Kidney epithelial cell (primary cell): ENCODE results near the gene STIM2. TPM values are rescaled to one million over a fixed set of nuclear protein-coding genes. Genes with fewer than 3 reads are reported as not detected.

Experiments used
- DNase-seq: peaks from one replicate; pipeline ENCODE4 v3.0.0-alpha.2; 2010; ENCODE audit warnings: low read depth
- H3K27me3 ChIP-seq: 2 replicates; pipeline ENCODE4 v1.6.0; 2011; ENCODE audit warnings: low read length; ENCODE audit not compliant: control insufficient read depth, insufficient read depth
- H3K36me3 ChIP-seq: 2 replicates; pipeline ENCODE4 v1.5.1; 2011; ENCODE audit warnings: low read length; ENCODE audit not compliant: control insufficient read depth, insufficient read depth
- H3K4me3 ChIP-seq: 2 replicates; pipeline ENCODE4 v1.5.1; 2011; ENCODE audit warnings: low read depth, mild to moderate bottlenecking, control low read depth, low read length
- total RNA-seq: library from RNA; depleted of rRNA; stranded (reverse); fragments of >200 nt; gene quantifications from 2 replicates; pipeline ENCODE4 v1.2.3, GENCODE V29; 2015
- TF ChIP-seq, protein P1 (sequence below): IDR thresholded peaks from 2 replicates; pipeline ENCODE4 v1.5.1; 2011; ENCODE audit warnings: mild to moderate bottlenecking, moderate library complexity, low read length, control low read depth, inconsistent platforms; ENCODE audit not compliant: insufficient read depth, poor library complexity, severe bottlenecking

STIM2 gene
- total RNA-seq, 1 donor from 2014 or later = 12.0 TPM

DNA sequence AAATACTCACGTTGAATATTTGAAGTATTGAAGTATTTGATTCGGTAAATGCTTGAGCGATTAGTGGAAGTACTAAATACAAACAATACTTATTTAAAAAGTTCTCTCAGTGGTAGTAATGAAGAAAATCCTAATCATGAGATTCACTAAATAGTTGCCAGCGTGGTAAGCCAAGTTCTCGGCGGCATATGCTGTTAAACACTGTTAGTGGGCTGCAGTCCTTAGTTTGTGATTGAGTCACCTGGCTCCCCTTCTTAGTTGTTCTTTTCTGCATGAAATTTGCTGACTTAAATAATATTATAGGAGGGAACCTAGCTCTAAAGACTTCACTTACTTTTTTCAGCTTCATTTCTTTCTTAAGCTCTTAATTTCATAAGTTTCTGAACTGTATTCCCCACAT is 51.4 kb downstream of the STIM2 start:
- no peaks in the 10 kb centered on the region for H3K27me3 ChIP-seq
- TF ChIP-seq, protein P1, sequence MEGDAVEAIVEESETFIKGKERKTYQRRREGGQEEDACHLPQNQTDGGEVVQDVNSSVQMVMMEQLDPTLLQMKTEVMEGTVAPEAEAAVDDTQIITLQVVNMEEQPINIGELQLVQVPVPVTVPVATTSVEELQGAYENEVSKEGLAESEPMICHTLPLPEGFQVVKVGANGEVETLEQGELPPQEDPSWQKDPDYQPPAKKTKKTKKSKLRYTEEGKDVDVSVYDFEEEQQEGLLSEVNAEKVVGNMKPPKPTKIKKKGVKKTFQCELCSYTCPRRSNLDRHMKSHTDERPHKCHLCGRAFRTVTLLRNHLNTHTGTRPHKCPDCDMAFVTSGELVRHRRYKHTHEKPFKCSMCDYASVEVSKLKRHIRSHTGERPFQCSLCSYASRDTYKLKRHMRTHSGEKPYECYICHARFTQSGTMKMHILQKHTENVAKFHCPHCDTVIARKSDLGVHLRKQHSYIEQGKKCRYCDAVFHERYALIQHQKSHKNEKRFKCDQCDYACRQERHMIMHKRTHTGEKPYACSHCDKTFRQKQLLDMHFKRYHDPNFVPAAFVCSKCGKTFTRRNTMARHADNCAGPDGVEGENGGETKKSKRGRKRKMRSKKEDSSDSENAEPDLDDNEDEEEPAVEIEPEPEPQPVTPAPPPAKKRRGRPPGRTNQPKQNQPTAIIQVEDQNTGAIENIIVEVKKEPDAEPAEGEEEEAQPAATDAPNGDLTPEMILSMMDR = no peak
- no peak overlapping the region for H3K4me3 ChIP-seq
- H3K36me3 ChIP-seq = no peaks in the 10 kb centered on the region
- no peak for DNase-seq

DNA sequence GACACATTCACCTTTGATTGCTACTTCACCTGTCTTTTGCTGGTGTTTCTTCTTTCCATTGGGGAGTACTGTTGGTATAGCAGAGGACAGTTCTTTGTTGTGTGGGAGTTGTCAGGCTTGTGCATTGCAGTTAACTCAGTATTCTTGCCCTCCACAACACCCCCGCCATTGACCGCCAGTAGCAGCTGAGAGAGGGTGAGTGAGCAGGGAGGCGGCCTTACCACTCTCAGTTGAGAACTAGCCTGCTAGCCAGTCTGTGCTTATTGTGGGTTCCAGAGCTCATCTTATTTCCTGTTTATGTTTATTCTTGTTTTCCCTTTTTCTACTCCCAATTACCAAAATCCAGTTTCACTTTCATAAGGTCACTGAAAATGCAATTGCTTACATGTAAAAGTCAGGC is 52.2 kb downstream of the STIM2 start:
- no peaks in the 10 kb centered on the region for H3K27me3 ChIP-seq
- TF ChIP-seq, protein P1 = no peak
- H3K4me3 ChIP-seq = no peak overlapping the region
- no peak for DNase-seq
- H3K36me3 ChIP-seq = no peaks in the 10 kb centered on the region

DNA sequence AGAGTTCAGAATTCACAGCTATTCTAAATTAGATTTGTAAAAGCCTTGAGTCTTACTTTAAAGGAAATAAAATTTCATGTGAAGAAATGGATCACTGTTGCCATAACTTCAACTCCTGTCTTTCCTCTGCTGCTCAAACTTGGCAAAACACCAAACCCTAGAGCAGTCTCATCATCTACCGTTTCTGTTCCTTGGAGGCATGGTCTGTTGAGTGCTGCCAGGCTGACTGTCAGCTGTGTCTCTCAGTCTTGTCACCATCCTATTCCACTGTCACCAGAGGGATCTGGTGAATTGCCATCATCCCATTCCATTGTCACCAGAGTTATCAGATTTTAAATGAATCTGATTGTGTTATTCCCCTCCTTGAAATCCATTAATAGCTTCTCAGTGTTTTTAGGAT is 55.6 kb downstream of the STIM2 start:
- Histone ChIP-seq H3K27me3 (no peaks in the 10 kb centered on the region), H3K4me3 (no peak overlapping the region), H3K36me3 (no peaks in the 10 kb centered on the region)
- TF ChIP-seq, protein P1 = no peak
- no peak for DNase-seq

DNA sequence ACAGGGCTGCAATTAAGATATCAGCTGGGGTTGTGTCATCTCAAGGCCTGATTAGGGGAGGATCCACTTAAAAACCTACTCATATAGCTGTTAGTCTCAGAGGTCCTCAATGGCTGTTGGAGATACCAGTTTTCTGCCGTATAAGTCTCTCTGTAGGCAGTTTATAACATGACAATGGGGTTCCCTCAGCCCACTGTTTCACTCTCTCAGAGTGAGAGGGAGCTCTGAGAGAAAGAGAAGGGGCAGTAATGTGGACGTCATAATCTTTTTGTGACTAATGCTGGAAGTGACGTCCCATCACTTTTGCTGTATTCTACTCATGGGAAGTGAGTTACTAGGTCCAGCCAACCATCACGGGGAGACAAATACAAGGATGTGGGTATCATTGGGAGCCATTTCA is 70.3 kb downstream of the STIM2 start:
- H3K36me3 ChIP-seq = no peaks in the 10 kb centered on the region
- no peak for DNase-seq
- TF ChIP-seq, protein P1 = no peak
- H3K27me3 ChIP-seq = no peaks in the 10 kb centered on the region
- H3K4me3 ChIP-seq = no peak overlapping the region

DNA sequence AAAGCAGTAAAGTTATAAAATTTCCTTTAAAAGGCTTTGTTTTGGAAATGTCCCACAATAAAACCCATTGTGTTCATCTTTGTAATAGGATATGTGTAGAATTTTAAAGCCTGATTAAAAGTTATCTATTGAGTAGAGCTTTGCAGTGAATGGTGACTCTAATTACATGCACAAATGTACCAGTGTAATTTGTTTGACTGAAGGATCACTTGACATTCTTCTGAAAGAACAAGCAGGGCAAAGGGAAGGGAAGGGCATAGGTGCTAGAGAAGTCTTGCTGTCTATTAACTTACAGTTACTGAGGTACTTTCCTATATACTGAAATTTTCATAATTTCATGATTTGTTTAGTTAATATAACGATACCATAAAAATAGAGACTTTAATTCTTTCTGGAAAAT is 70.8 kb downstream of the STIM2 start:
- TF ChIP-seq, protein P1 = no peak
- Histone ChIP-seq H3K36me3 (no peaks in the 10 kb centered on the region), H3K27me3 (no peaks in the 10 kb centered on the region), H3K4me3 (no peak overlapping the region)
- no peak for DNase-seq

DNA sequence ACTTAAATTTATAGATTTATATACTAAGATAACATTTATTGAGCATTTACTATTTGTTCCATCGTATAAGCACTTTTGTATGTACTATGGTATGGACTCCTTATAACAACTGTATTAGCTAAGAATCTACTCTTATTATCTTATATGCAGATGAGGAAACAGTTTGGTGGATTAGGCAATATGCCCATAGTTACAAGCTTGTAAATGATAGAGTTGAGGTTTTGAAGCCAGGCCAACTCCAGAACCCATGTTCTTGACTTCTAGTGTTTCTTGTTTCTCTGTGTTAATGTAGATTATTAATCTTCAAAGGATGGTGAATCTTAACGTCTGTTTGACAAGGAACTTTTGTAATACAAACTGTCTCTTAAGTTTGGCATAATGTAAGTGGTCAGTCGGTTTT is 71.3 kb downstream of the STIM2 start:
- no peak overlapping the region for H3K4me3 ChIP-seq
- TF ChIP-seq, protein P1 = no peak
- H3K27me3 ChIP-seq = no peaks in the 10 kb centered on the region
- DNase-seq = no peak
- H3K36me3 ChIP-seq = no peaks in the 10 kb centered on the region
